ENCODE data around the gene NFATC1.

The NFATC1 gene

DNA sequence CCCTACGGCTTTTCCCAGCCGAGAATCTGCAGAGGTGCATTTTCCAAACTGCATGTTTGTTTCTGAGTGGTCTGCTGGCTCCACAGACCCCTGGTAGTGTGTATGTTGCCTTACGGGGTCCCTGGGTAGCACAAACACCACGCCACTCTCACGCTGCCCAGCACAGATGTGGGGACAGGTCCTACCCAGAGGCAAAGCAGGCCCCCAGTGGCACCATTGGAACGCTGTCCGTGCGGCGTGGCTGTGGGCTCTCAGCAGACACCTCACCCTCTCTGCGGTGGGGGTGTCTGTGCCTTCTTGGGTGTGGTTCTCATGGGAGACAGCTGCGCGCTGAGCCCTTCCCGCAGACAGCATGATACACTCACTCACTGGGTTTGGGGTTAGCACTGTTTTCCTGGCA, 137.4 kb downstream of the NFATC1 start:
- Histone ChIP-seq H3K27ac (ENCODE audit: low read depth, low read length) (no peak overlapping the region), H3K4me2 (ENCODE audit: low read length) (no peak overlapping the region), H3K36me3 (ENCODE audit: control insufficient read depth, low read length) (peaks cover 10% of the 10 kb centered on the region; the same call in 1 of the 2 replicates), H3K79me2 (ENCODE audit: control insufficient read depth, low read length) (no peaks in the 10 kb centered on the region), H4K20me1 (ENCODE audit: control insufficient read depth, insufficient read depth, low read depth, low read length) (no peaks in the 10 kb centered on the region), H3K9me3 (ENCODE audit: control insufficient read depth, insufficient read depth, low read length) (no peaks in the 10 kb centered on the region), H3K4me1 (ENCODE audit: control insufficient read depth, low read length) (peaks cover 4% of the 10 kb centered on the region; the same call in 1 of the 2 replicates), H3K9me2 (replicated peaks; ENCODE audit: control insufficient read depth, low read length) (no peaks in the 10 kb centered on the region), H3K27me3 (ENCODE audit: control insufficient read depth, low read length) (no peaks in the 10 kb centered on the region), H3F3A (ENCODE audit: control insufficient read depth, insufficient read depth) (no peaks in the 10 kb centered on the region), H3K4me3 (ENCODE audit: low read length) (no peak overlapping the region)
- TF ChIP-seq EZH2phosphoT487 (IDR thresholded peaks at IDR 0.05; ENCODE audit: borderline replicate concordance, low read length) = no peak
- TF ChIP-seq, protein P1, sequence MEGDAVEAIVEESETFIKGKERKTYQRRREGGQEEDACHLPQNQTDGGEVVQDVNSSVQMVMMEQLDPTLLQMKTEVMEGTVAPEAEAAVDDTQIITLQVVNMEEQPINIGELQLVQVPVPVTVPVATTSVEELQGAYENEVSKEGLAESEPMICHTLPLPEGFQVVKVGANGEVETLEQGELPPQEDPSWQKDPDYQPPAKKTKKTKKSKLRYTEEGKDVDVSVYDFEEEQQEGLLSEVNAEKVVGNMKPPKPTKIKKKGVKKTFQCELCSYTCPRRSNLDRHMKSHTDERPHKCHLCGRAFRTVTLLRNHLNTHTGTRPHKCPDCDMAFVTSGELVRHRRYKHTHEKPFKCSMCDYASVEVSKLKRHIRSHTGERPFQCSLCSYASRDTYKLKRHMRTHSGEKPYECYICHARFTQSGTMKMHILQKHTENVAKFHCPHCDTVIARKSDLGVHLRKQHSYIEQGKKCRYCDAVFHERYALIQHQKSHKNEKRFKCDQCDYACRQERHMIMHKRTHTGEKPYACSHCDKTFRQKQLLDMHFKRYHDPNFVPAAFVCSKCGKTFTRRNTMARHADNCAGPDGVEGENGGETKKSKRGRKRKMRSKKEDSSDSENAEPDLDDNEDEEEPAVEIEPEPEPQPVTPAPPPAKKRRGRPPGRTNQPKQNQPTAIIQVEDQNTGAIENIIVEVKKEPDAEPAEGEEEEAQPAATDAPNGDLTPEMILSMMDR (IDR thresholded peaks at IDR 0.05; ENCODE audit: low read depth, low read length, poor library complexity, severe bottlenecking) = no peak

DNA sequence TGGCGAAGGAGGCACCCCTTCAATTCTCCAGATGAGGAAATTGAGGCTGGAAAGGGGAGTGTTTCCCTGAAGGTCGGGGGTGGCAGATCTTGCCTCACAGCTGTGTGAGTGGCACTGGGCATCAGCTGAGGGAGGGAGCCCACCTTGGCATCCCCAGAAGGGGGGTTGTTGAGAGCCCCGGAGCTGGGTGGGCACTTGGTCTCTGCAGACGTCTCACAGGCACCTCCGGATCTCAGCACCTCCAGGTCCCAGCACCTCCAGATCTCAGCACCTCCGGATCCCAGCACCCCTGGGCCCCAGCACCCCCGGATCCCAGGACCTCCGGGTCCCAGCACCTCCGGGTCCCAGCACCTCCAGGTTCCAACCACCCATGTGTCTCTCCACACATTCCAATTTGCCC, 137.9 kb downstream of the NFATC1 start:
- no peaks in the 10 kb centered on the region for H4K20me1 ChIP-seq (ENCODE audit: control insufficient read depth, insufficient read depth, low read depth, low read length)
- H3K27me3 ChIP-seq (ENCODE audit: control insufficient read depth, low read length) = no peaks in the 10 kb centered on the region
- no peak overlapping the region for H3K4me3 ChIP-seq (ENCODE audit: low read length)
- no peaks in the 10 kb centered on the region for H3K79me2 ChIP-seq (ENCODE audit: control insufficient read depth, low read length)
- TF ChIP-seq EZH2phosphoT487 (IDR thresholded peaks at IDR 0.05; ENCODE audit: borderline replicate concordance, low read length) = no peak
- TF ChIP-seq, protein P1 (IDR thresholded peaks at IDR 0.05; ENCODE audit: low read depth, low read length, poor library complexity, severe bottlenecking) = no peak
- no peak overlapping the region for H3K27ac ChIP-seq (ENCODE audit: low read depth, low read length)
- H3K4me2 ChIP-seq (ENCODE audit: low read length) = no peak overlapping the region
- H3K36me3 ChIP-seq (ENCODE audit: control insufficient read depth, low read length) = peaks cover 7% of the 10 kb centered on the region; the same call in 1 of the 2 replicates
- H3F3A ChIP-seq (ENCODE audit: control insufficient read depth, insufficient read depth) = no peaks in the 10 kb centered on the region
- no peaks in the 10 kb centered on the region for H3K9me2 ChIP-seq (replicated peaks; ENCODE audit: control insufficient read depth, low read length)
- H3K9me3 ChIP-seq (ENCODE audit: control insufficient read depth, insufficient read depth, low read length) = no peaks in the 10 kb centered on the region
- H3K4me1 ChIP-seq (ENCODE audit: control insufficient read depth, low read length) = peaks cover 1% of the 10 kb centered on the region; the same call in 1 of the 2 replicates

DNA sequence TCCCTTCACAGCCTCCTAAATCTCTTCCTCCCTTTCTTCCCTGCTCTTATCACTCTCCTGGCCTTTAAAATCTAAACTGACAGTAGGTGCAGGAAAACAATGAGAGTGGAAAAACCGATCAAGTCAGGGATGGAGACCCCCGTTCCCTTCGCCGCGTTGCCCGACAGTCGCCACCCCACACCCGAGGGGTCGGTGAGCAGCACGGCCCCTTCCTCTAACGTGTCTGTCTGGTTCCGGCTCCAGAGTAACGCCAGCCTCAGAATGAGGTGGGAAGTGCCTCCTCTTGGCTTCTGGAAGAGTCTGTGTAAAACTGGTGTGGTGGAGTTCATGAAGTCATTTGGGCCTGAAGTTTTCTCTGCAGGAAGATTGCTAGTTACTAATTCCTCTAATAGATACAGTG, 138.6 kb downstream of the NFATC1 start:
- H3K36me3 ChIP-seq (ENCODE audit: control insufficient read depth, low read length) = peaks cover 2% of the 10 kb centered on the region; the same call in 1 of the 2 replicates
- H4K20me1 ChIP-seq (ENCODE audit: control insufficient read depth, insufficient read depth, low read depth, low read length) = no peaks in the 10 kb centered on the region
- no peaks in the 10 kb centered on the region for H3K4me1 ChIP-seq (ENCODE audit: control insufficient read depth, low read length)
- no peaks in the 10 kb centered on the region for H3K27me3 ChIP-seq (ENCODE audit: control insufficient read depth, low read length)
- H3F3A ChIP-seq (ENCODE audit: control insufficient read depth, insufficient read depth) = no peaks in the 10 kb centered on the region
- no peak overlapping the region for H3K4me2 ChIP-seq (ENCODE audit: low read length)
- no peak overlapping the region for H3K27ac ChIP-seq (ENCODE audit: low read depth, low read length)
- H3K4me3 ChIP-seq (ENCODE audit: low read length) = no peak overlapping the region
- H3K79me2 ChIP-seq (ENCODE audit: control insufficient read depth, low read length) = no peaks in the 10 kb centered on the region
- H3K9me3 ChIP-seq (ENCODE audit: control insufficient read depth, insufficient read depth, low read length) = no peaks in the 10 kb centered on the region
- no peaks in the 10 kb centered on the region for H3K9me2 ChIP-seq (replicated peaks; ENCODE audit: control insufficient read depth, low read length)
- TF ChIP-seq, protein P1 (IDR thresholded peaks at IDR 0.05; ENCODE audit: low read depth, low read length, poor library complexity, severe bottlenecking) = no peak

DNA sequence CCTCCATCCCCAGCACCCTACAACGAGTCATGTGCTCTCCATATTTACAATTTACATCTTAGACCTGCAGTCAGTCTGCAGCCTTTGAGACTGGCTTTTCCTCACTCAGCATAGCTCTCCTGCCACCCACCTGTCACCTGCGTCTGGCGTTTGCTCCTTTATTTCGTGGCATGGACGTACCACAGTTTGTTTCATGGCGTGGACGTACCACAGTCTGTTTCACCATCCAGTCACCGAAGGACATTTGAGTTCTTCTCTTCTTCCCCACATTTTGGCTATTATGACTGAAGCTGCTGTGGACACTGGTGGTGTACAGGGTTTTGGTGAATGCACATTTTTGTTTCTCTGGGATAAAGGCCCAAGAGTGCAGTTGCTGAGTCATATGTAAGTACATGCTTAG, 142.0 kb downstream of the NFATC1 start:
- no peaks in the 10 kb centered on the region for H3K27me3 ChIP-seq (ENCODE audit: control insufficient read depth, low read length)
- no peaks in the 10 kb centered on the region for H3K79me2 ChIP-seq (ENCODE audit: control insufficient read depth, low read length)
- H3K4me1 ChIP-seq (ENCODE audit: control insufficient read depth, low read length) = no peaks in the 10 kb centered on the region
- H3K9me2 ChIP-seq (replicated peaks; ENCODE audit: control insufficient read depth, low read length) = no peaks in the 10 kb centered on the region
- H3K4me3 ChIP-seq (ENCODE audit: low read length) = no peak overlapping the region
- no peak overlapping the region for H3K27ac ChIP-seq (ENCODE audit: low read depth, low read length)
- H3K9me3 ChIP-seq (ENCODE audit: control insufficient read depth, insufficient read depth, low read length) = no peaks in the 10 kb centered on the region
- H3F3A ChIP-seq (ENCODE audit: control insufficient read depth, insufficient read depth) = no peaks in the 10 kb centered on the region
- H4K20me1 ChIP-seq (ENCODE audit: control insufficient read depth, insufficient read depth, low read depth, low read length) = no peaks in the 10 kb centered on the region
- no peak overlapping the region for H3K4me2 ChIP-seq (ENCODE audit: low read length)
- TF ChIP-seq, protein P1 (IDR thresholded peaks at IDR 0.05; ENCODE audit: low read depth, low read length, poor library complexity, severe bottlenecking) = no peak
- TF ChIP-seq EZH2phosphoT487 (IDR thresholded peaks at IDR 0.05; ENCODE audit: borderline replicate concordance, low read length) = no peak
- no peaks in the 10 kb centered on the region for H3K36me3 ChIP-seq (ENCODE audit: control insufficient read depth, low read length)
